CD4-positive, alpha-beta T cell treated with Interleukin-15 for 4 hours (primary cell): ENCODE measurements around the gene C2CD2.
A peak's percentile ranks its signal among the peaks of the same experiment; 100 is the strongest.

Experiments
- DNase-seq: peaks from one replicate; pipeline ENCODE4 v3.0.0-alpha.2; 2020; ENCODE audit warnings: low spot score

Gene C2CD2

GRCh38 chr21:41907496-41908258 lies 46.1 kb downstream of the C2CD2 start:
- no peak for DNase-seq

- DNase-seq, result no peak
Measured at GRCh38 chr21:41906770-41907169, 47.0 kb downstream of the C2CD2 start.

GRCh38 chr21:41903559-41904351 lies 50.1 kb downstream of the C2CD2 start:
- no peak for DNase-seq

- no peak for DNase-seq
Measured at GRCh38 chr21:41902946-41903345, 50.9 kb downstream of the C2CD2 start.

- no peak for DNase-seq
Measured at GRCh38 chr21:41901782-41902181, 52.0 kb downstream of the C2CD2 start.

- DNase-seq, result no peak
Measured at GRCh38 chr21:41901099-41901498, 52.7 kb downstream of the C2CD2 start.

- DNase-seq, result no peak
Measured at GRCh38 chr21:41900401-41900800, 53.4 kb downstream of the C2CD2 start.

GRCh38 chr21:41899426-41900202 lies 54.2 kb downstream of the C2CD2 start:
- peak; percentile 8 for DNase-seq

GRCh38 chr21:41898998-41899397 lies 54.8 kb downstream of the C2CD2 start:
- DNase-seq, result no peak

- DNase-seq, result no peak
Measured at GRCh38 chr21:41897700-41898099, 56.1 kb downstream of the C2CD2 start.

GRCh38 chr21:41897047-41897669 lies 56.7 kb downstream of the C2CD2 start:
- no peak for DNase-seq

- DNase-seq, result peak; percentile 44
Measured at GRCh38 chr21:41895643-41896493, 58.0 kb downstream of the C2CD2 start.

GRCh38 chr21:41894922-41895557 lies 58.8 kb downstream of the C2CD2 start:
- no peak for DNase-seq

GRCh38 chr21:41894511-41894910 lies 59.3 kb downstream of the C2CD2 start:
- DNase-seq, result no peak

GRCh38 chr21:41892726-41893125 lies 61.1 kb downstream of the C2CD2 start:
- no peak for DNase-seq

- DNase-seq, result no peak
Measured at GRCh38 chr21:41891132-41891531, 62.7 kb downstream of the C2CD2 start.

- no peak for DNase-seq
Measured at GRCh38 chr21:41890355-41890754, 63.5 kb downstream of the C2CD2 start.

- DNase-seq, result no peak
Measured at GRCh38 chr21:41888749-41889376, 65.0 kb downstream of the C2CD2 start.

- DNase-seq, result no peak
Measured at GRCh38 chr21:41887667-41888066, 66.2 kb downstream of the C2CD2 start.

- DNase-seq, result no peak
Measured at GRCh38 chr21:41886328-41886727, 67.5 kb downstream of the C2CD2 start.
